Activated B cell treated with CpG ODN at 0.5 μM for 24 hours (primary cell): ENCODE data around the gene ADAMTSL3. TPM values are rescaled to one million over a fixed set of nuclear protein-coding genes. Genes with fewer than 3 reads are reported as not detected.

Experiments
- ATAC-seq: fragments of 200-7000 bp; cut with Tn5 transposase; one replicate; pipeline ENCODE4 v1.10.0; 2021; ENCODE audit warnings: low read depth, mild to moderate bottlenecking, moderate library complexity
- CTCF ChIA-PET: fragments of 350-600 bp; sonication (Branson Sonifier 250); formaldehyde crosslinking; loops from one replicate; lab custom pipeline; 2021; ENCODE audit warnings: antibody characterized with exemption; lab: Charles Lee
- POLR2A ChIA-PET: fragments of 350-600 bp; sonication (Branson Sonifier 250); formaldehyde crosslinking; loops from one replicate; lab custom pipeline; 2021; ENCODE audit warnings: antibody characterized with exemption; lab: Charles Lee
- DNase-seq: peaks from one replicate; pipeline ENCODE4 v3.0.0; 2022
- H3K27ac Mint-ChIP-seq: one replicate; pipeline ENCODE4 v1.8.0; 2020; ENCODE audit warnings: mixed read lengths
- H3K27me3 Mint-ChIP-seq: one replicate; pipeline ENCODE4 v1.8.0; 2021; ENCODE audit warnings: mixed read lengths
- H3K36me3 Mint-ChIP-seq: one replicate; pipeline ENCODE4 v1.8.0; 2021; ENCODE audit warnings: low read depth, mixed read lengths
- H3K4me1 Mint-ChIP-seq: one replicate; pipeline ENCODE4 v1.8.0; 2021; ENCODE audit warnings: mixed read lengths
- H3K4me3 Mint-ChIP-seq: one replicate; pipeline ENCODE4 v1.8.0; 2020; ENCODE audit warnings: mild to moderate bottlenecking, mixed read lengths
- H3K9me3 Mint-ChIP-seq: one replicate; pipeline ENCODE4 v1.8.0; 2020; ENCODE audit warnings: mixed read lengths
- intact Hi-C: fragments of 100-400 bp; cut with micrococcal nuclease; formaldehyde crosslinking; loops from one replicate; pipeline ENCODE4 v1.15.1; 2024
- total RNA-seq: library from RNA; stranded (reverse); gene quantifications from 2 replicates; pipeline ENCODE4 v1.2.3, GENCODE V29; 2022
- TF ChIP-seq, protein P1 (sequence below): fragments of 200-600 bp; IDR thresholded peaks from one replicate; pipeline ENCODE4 v1.8.0; 2022; ENCODE audit warnings: antibody characterized with exemption, mild to moderate bottlenecking

The ADAMTSL3 gene, protein sequence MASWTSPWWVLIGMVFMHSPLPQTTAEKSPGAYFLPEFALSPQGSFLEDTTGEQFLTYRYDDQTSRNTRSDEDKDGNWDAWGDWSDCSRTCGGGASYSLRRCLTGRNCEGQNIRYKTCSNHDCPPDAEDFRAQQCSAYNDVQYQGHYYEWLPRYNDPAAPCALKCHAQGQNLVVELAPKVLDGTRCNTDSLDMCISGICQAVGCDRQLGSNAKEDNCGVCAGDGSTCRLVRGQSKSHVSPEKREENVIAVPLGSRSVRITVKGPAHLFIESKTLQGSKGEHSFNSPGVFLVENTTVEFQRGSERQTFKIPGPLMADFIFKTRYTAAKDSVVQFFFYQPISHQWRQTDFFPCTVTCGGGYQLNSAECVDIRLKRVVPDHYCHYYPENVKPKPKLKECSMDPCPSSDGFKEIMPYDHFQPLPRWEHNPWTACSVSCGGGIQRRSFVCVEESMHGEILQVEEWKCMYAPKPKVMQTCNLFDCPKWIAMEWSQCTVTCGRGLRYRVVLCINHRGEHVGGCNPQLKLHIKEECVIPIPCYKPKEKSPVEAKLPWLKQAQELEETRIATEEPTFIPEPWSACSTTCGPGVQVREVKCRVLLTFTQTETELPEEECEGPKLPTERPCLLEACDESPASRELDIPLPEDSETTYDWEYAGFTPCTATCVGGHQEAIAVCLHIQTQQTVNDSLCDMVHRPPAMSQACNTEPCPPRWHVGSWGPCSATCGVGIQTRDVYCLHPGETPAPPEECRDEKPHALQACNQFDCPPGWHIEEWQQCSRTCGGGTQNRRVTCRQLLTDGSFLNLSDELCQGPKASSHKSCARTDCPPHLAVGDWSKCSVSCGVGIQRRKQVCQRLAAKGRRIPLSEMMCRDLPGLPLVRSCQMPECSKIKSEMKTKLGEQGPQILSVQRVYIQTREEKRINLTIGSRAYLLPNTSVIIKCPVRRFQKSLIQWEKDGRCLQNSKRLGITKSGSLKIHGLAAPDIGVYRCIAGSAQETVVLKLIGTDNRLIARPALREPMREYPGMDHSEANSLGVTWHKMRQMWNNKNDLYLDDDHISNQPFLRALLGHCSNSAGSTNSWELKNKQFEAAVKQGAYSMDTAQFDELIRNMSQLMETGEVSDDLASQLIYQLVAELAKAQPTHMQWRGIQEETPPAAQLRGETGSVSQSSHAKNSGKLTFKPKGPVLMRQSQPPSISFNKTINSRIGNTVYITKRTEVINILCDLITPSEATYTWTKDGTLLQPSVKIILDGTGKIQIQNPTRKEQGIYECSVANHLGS (N-terminal part only)
- not detected in 2 replicates for total RNA-seq

DNA sequence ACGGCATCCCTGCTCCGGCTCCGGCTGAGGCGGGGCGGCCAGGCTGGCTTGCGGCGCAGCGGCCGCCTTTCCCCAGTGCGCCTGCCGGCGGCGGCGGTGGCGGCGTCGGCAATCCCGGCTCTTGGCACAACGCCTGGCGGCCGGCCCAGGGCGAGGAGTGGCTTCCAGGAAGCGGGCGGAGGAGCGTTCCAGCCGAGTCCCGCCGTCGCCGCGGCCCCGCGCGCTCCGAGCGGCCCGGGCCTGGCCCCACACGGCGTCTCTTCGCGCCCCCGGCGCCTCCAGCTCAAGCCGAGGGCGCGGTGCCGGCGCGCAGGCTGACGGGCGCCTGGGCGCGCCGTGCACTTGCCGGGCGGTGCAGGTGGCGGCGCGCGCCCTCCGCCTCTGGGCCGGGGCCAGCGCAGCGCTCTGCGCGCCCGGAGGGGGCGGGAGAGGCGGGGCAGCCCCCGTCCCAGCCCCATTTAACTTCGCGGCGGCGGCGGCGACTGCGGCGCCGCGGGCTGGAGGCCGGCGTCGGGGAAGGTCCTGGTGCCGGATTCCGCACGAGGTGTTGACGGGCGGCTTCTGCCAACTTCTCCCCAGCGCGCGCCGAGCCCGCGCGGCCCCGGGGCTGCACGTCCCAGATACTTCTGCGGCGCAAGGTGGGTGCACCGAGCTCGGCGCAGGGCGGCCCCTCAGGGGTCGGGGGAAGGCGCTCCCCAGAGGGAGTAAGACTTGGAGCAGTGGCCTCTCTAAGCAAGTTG, at the start of gene ADAMTSL3:
ADAMTSL3 (plus strand) TSS at position 485 of the 740 bp plus-strand sequence. CDS start 1,639 bp downstream, outside the sequence.
- Mint-ChIP-seq H3K4me3 (no peak within 1 kb of the TSS), H3K27me3 (peaks cover 23% of the 10 kb centered on the region), H3K4me1 (no peaks in the 10 kb centered on the region), H3K36me3 (no peaks in the 10 kb centered on the region), H3K9me3 (no peaks in the 10 kb centered on the region), H3K27ac (no peak within 1 kb of the TSS)
- TF ChIP-seq, protein P1, sequence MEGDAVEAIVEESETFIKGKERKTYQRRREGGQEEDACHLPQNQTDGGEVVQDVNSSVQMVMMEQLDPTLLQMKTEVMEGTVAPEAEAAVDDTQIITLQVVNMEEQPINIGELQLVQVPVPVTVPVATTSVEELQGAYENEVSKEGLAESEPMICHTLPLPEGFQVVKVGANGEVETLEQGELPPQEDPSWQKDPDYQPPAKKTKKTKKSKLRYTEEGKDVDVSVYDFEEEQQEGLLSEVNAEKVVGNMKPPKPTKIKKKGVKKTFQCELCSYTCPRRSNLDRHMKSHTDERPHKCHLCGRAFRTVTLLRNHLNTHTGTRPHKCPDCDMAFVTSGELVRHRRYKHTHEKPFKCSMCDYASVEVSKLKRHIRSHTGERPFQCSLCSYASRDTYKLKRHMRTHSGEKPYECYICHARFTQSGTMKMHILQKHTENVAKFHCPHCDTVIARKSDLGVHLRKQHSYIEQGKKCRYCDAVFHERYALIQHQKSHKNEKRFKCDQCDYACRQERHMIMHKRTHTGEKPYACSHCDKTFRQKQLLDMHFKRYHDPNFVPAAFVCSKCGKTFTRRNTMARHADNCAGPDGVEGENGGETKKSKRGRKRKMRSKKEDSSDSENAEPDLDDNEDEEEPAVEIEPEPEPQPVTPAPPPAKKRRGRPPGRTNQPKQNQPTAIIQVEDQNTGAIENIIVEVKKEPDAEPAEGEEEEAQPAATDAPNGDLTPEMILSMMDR: no peak
- intact Hi-C loops: no loop called here
- ATAC-seq (no peak), DNase-seq (no peak)
- ChIA-PET POLR2A (no interaction called here), CTCF (no interaction called here)

DNA sequence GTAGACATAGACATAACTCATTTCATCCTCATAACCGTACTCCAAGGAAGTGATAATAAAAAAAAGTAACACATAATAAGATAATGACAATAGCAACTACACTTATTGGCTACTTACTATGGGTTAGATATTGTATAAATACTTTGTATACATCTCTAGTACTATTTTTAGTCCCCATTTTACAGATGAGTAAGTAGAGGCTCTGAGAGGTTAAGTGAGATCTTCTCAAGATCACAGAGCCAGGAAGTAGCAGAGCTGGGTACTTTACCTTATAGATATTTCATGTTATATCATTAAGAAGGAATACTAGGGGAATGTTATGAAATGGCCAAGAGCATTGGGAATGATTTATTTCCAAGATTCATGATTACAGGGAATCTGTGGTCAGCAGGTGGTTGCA, 49.4 kb upstream of the ADAMTSL3 start:
- no peak overlapping the region for H3K4me3 Mint-ChIP-seq
- intact Hi-C loops: no loop called here
- H3K36me3 Mint-ChIP-seq: no peaks in the 10 kb centered on the region
- ATAC-seq (no peak), DNase-seq (no peak)
- H3K9me3 Mint-ChIP-seq: peaks cover 17% of the 10 kb centered on the region
- CTCF ChIA-PET: no interaction called here
- TF ChIP-seq, protein P1: no peak
- no peak overlapping the region for H3K27ac Mint-ChIP-seq
- H3K4me1 Mint-ChIP-seq: no peaks in the 10 kb centered on the region
- POLR2A ChIA-PET: no interaction called here
- peaks cover 6% of the 10 kb centered on the region for H3K27me3 Mint-ChIP-seq

DNA sequence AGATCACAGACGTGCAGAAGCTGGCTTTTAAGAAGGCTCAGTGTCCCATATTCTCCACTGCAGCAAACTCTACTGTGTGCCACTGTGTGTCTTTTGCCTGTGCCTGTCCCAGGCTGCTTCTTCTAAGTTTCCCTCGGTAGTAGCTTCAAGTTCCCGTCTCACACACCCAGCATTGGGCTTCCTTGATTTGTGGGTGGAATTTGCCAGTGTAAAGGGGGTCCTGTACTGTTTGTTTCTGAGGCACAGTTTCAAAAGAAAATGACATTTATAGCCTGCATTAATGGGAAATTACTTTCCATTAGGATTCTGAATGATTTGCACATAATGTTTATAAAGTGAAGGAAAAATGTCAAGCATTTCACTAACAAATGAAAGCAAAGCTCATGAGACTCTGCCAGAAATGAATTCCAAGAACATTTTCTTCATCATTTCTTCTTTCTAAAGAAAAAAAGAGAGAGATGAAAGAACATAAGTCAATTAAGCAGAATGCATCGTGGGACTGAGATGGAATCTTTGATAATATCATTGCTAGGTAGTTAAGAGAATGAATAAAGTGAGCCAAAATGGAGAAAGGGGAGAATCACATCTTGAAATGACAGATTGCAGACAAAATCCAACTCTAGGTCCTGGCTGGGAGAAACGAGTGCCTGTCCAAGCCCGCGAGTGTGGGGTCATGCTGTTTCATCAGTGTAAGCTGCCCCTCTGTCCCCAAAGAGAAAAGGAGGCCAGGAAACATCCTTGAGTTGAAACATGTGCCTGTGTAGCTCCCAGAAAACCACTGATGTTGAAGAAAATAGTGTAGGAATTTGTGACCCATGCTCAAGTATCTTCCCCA, 48.6 kb upstream of the ADAMTSL3 start:
- H3K4me1 Mint-ChIP-seq: no peaks in the 10 kb centered on the region
- H3K27me3 Mint-ChIP-seq: peaks cover 6% of the 10 kb centered on the region
- CTCF ChIA-PET: no interaction called here
- peaks cover 11% of the 10 kb centered on the region for H3K9me3 Mint-ChIP-seq
- POLR2A ChIA-PET: no interaction called here
- H3K36me3 Mint-ChIP-seq: no peaks in the 10 kb centered on the region
- H3K27ac Mint-ChIP-seq: no peak overlapping the region
- H3K4me3 Mint-ChIP-seq: no peak overlapping the region
- no peak for ATAC-seq
- intact Hi-C loops: no loop called here
- DNase-seq: no peak
- TF ChIP-seq, protein P1: no peak

DNA sequence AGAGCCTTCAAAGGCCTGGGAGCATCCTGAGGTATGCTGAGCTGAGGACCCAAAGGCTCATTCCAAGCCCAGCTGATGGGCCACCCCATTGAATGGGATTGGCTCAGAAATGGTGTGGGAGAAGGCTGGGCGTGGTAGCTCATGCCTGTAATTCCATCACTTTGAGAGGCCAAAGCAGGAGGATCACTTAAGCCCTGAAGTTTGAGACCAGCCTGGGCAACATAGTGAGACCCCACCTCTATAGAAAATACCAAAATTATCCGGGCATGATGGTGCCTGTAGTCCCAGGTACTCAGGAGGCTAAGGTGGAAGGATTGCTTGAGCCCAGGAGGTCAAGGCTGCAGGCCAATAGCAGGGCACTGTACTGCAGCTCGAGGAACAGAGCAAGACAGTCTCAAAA, 43.8 kb upstream of the ADAMTSL3 start:
- Mint-ChIP-seq H3K27me3 (peaks cover 3% of the 10 kb centered on the region), H3K27ac (no peak overlapping the region), H3K4me3 (no peak overlapping the region), H3K9me3 (no peaks in the 10 kb centered on the region), H3K4me1 (no peaks in the 10 kb centered on the region), H3K36me3 (no peaks in the 10 kb centered on the region)
- POLR2A ChIA-PET: no interaction called here
- intact Hi-C loops: no loop called here
- DNase-seq (no peak), ATAC-seq (no peak)
- CTCF ChIA-PET: no interaction called here
- TF ChIP-seq, protein P1: no peak
